H1 (cell line): ENCODE data around the gene SUSD6. TPM values are rescaled to one million over a fixed set of nuclear protein-coding genes. Genes with fewer than 3 reads are reported as not detected.

Source experiments
- HDAC6 ChIP-seq: IDR thresholded peaks from one replicate; pipeline ENCODE4 v1.7.1; 2012; ENCODE audit warnings: low read depth, mild to moderate bottlenecking, inconsistent platforms, low read length, moderate library complexity
- RBBP5 ChIP-seq: IDR thresholded peaks from 2 replicates; pipeline ENCODE4 v1.7.1; 2012; ENCODE audit warnings: low read depth, mild to moderate bottlenecking, inconsistent platforms, low read length, moderate library complexity, borderline replicate concordance
- SAP30 ChIP-seq: fragments of 300-600 bp; sonication (generic); IDR thresholded peaks from 2 replicates; pipeline ENCODE4 v1.7.1; 2012; ENCODE audit warnings: low read length, moderate library complexity, mild to moderate bottlenecking, inconsistent platforms; ENCODE audit not compliant: insufficient read depth, insufficient replicate concordance
- polyA plus RNA-seq, 7 experiments: library from polyadenylated mRNA; depleted of rRNA in 3 of 7; stranded (reverse) in 5 of 7; unstranded in 2 of 7; fragments of >200 nt in 5 of 7; fragments of 200-250 nt in 2 of 7; gene quantifications; 1 replicate in 5 of 7; 2 replicates in 1 of 7; 4 replicates in 1 of 7; pipeline versions ENCODE4 v1.2.1 to v1.2.3, GENCODE V29; 2011 to 2013; ENCODE audit warnings: missing spikeins in 2 of 7, mixed read lengths in 2 of 7
- total RNA-seq: library from RNA; stranded (reverse); fragmentation: NEBNext Ultra II Directional; extraction: Animal tissue kit (Norgen Biotek cat#: 25700); gene quantifications from 2 replicates; pipeline ENCODE4 v1.2.1, GENCODE V29; 2021
- TF ChIP-seq, protein P1 (sequence below): IDR thresholded peaks from 2 replicates; pipeline ENCODE4 v1.6.1; 2011; ENCODE audit warnings: low read length, improper control_type of control experiment

SUSD6 gene
- total and polyA plus RNA-seq, 2 of the 8 experiments (the other 6 are each of a cell fraction or from before 2014, with no cell fraction given): 3.0 to 3.8 TPM

GRCh38 chr14:69713993-69714679, 102.7 kb downstream of the SUSD6 start (continued):
- TF ChIP-seq, protein P1, sequence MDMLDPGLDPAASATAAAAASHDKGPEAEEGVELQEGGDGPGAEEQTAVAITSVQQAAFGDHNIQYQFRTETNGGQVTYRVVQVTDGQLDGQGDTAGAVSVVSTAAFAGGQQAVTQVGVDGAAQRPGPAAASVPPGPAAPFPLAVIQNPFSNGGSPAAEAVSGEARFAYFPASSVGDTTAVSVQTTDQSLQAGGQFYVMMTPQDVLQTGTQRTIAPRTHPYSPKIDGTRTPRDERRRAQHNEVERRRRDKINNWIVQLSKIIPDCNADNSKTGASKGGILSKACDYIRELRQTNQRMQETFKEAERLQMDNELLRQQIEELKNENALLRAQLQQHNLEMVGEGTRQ: no peak
- TF ChIP-seq HDAC6: no peak
- TF ChIP-seq SAP30: no peak
- no peak for TF ChIP-seq RBBP5
